HG02884 (cell line): ENCODE data around the gene KCNC2.
A peak's percentile ranks its signal among the peaks of the same experiment; 100 is the strongest.
"Not testable (repeated sequence)": the region's sequence is repeated elsewhere in the genome, so short reads cannot be mapped to it uniquely, and the experiment has no call there.

ENCODE experiments used
- ATAC-seq: cut with Tn5 transposase; IDR thresholded peaks from one replicate; pipeline ENCODE4 v1.9.1; 2021; ENCODE audit warnings: mild to moderate bottlenecking, moderate library complexity; ENCODE audit not compliant: unreplicated experiment

KCNC2 gene

GRCh38 chr12:75209812-75210138 lies at the start of gene KCNC2:
Gene KCNC2, minus strand, starts transcription at chr12:75209839.
- ATAC-seq: no peak

- ATAC-seq: no peak
Measured at GRCh38 chr12:75259143-75259542, 49.5 kb upstream of the KCNC2 start.

GRCh38 chr12:75257510-75257909 lies 47.9 kb upstream of the KCNC2 start:
- ATAC-seq: no peak

GRCh38 chr12:75245108-75245507 lies 35.5 kb upstream of the KCNC2 start:
- ATAC-seq: no peak

GRCh38 chr12:75239987-75240386 lies 30.3 kb upstream of the KCNC2 start:
- ATAC-seq: peak; percentile 84

DNA sequence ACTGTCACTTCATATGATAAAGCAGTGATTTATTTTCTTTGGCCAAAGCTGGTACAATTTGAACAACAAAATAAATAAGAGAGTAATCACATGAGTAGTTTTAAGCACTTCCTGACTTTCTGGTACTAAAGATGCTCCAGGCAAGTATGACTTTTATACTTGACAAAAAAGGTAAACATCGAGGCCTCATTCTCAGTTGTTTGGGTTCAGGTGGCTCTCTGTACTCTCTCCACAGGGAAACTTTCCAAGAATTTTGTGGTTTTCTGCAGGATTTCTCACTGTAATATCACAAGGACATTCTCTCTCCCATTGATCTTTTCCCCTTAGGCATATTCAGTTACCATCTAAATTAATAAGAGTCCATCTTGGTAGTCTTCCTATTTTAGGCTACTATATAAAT lies 26.6 kb upstream of the KCNC2 start:
- no peak for ATAC-seq

- no peak for ATAC-seq
Measured at GRCh38 chr12:75227132-75227531, 17.5 kb upstream of the KCNC2 start.

DNA sequence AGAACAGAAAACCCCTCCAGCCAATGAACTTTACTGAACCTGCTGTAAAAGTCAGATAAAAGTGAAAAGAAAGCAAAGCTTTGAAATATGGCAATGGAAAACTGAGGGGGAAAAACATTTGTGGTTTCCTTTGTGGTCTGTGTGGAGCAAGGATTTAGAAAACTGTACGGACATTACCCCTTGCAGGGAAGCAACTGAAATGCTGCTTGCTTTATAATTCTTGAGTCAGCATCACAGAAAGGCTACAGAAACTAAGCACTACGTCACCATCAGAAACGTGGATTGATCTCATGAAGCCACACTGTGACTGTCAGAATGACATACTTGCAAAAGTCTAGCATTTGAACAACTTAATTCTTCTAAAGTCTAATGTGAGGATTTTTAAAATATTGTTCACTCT lies 2.4 kb upstream of the KCNC2 start:
- no peak for ATAC-seq

DNA sequence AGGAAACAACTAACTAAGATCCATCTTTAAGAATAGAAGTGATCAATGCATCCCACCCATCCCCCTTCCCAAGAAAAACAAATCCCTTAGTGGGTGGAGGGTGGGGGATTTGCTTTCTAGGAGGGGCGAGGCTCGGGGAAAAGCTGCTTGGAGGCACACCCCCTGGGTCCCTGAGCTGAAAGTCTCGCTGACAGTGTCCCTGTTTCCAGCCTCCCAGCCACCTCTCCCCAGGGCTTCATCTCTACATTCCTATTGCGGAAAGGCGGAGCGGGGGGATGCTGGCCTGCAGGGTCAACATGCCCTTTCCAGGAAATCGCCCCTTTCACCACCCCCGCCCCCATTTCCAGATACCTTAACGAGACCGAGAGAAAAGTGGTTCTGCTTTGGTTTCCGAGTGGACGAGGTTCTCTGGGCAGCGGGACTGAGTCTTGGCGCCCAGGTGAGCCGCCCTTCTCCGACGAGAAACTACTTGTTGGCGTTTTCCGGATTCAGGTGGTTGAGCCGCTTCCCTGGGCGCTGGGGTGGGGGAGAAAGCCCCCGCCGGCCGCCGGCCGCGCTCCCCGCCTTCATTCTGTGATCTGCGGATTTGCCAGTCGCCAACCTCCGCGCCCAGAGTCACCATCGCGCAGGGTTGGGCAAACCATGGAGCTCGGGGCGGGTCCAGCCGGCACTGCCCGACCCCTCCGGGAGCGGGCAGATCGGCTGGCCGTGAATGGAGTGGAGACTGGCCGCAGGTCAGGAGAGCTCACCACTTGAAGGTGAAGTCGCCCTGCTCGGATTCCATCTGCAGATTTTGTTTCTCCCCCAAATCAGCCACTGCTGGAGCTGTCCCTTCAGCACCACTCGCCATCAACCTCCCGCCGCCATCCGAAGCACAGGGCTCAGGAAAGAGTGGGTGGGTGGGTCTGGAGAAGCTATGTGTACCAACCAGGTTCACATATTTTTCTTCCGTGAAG lies 505 bp downstream of the KCNC2 start:
- ATAC-seq: no peak

- ATAC-seq: no peak
Measured at GRCh38 chr12:75207338-75208083, 2.1 kb downstream of the KCNC2 start.

GRCh38 chr12:75205558-75205957 lies 4.1 kb downstream of the KCNC2 start:
- ATAC-seq: no peak

DNA sequence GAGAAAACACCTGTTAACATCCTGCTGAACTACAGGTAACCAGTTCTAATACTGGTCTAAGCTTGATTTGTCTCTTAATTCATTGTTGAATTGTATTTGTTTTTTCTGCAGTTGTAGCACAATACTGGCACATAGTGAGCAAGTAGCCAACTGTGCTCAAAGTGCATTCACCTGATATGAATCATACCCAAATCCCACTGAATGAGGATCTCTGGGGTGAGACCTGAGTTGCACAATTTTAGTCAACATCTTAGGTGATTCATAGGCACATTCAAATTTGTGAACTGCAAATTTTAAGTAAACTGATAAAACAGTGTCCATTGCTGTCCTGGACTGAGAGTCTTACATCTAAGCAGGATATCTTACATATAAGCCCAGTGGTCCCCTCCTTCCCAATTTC lies 12.8 kb downstream of the KCNC2 start:
- no peak for ATAC-seq

GRCh38 chr12:75196408-75196807 lies 13.2 kb downstream of the KCNC2 start:
- ATAC-seq: no peak

GRCh38 chr12:75194250-75194649 lies 15.4 kb downstream of the KCNC2 start:
- ATAC-seq: no peak

- ATAC-seq: no peak
Measured at GRCh38 chr12:75192196-75192595, 17.4 kb downstream of the KCNC2 start.

DNA sequence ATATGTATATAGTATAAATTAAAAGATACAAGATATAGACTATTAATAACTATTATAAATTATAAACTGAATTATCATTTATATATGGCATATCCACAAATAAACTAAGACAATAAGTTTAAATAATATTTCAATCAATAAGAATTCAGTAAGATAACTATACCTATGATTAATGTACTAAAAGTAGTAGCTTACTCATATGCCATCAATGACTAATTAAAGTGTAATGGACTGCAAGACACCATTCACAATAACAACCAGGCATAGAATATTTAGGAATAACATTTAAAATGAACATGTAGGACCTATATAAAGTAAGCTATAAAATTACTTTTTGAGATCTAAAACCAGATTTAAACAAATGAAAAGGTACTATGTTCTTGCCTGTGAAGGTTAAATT lies 18.8 kb downstream of the KCNC2 start:
- no peak for ATAC-seq

DNA sequence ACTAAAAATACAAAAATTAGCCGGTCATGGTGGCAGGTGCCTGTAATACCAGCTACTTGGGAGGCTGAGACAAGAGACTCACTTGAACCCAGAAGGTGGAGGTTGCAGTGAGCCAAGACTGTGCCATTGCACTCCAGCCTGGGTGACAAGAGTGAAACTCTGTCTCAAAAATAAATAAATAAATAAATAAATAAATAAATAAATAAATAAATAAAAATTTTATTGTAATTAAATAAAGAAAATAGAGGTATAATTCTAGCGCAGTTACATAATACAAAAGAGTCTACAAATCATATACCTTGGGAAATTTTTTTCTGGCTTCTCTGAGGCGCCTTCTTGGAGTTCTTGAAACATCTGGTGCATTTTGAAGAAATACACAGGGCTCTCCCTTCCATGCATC lies 23.8 kb downstream of the KCNC2 start:
- ATAC-seq: not testable (repeated sequence)

DNA sequence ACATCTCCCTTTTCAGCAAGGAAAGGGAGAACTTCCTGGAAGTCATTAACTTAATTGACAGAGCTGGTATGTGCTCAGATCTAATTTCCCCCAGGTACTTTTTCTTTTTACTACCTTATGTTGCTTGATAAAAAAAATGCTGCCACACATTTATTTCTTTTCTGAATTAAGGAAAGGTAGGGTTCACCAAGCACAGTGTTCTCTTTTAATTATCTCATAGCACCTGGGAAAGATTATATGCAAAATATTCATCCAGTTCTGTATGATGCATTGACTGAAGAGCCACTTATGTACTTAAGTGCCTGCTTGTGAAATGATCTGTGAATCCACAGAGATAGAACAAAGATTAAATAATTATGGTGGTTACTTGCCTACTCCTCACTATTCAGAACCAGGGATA lies 25.1 kb downstream of the KCNC2 start:
- ATAC-seq: no peak

DNA sequence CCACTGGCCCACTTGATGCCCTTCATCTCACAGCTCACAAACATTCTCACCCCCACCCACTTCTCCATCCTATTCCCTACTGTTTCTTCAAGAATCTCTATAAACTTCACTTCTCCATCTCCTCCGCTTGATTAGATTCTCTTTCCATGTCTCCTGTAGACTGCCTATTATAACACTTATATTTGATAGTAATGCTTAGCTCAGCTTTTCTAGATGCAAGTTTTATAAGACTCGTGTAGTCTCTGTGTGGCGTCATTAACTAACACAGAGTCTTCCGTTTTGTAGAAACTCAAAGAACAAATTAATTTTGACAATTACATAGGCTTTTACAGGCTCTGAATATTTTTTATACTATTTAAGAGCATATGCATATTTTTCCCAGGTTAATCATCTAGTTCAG lies 25.7 kb downstream of the KCNC2 start:
- ATAC-seq: no peak

DNA sequence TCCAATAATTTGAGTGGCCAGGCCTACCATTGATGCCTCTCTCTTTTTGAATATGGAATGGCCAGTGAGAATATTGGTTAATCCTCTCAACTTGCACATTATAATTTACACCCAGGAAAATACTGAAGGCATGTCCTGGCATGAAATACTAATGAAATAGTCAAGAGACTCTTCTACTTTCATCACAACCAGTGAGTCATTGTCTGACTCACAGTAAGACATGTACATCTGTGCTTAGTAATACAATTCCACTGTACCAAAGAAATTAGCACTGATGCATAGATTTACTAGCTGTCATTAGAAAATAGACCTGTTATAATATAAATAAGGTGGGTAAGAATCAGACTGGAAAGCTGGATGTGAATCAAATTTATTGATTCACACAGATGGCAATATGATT lies 31.6 kb downstream of the KCNC2 start:
- no peak for ATAC-seq

DNA sequence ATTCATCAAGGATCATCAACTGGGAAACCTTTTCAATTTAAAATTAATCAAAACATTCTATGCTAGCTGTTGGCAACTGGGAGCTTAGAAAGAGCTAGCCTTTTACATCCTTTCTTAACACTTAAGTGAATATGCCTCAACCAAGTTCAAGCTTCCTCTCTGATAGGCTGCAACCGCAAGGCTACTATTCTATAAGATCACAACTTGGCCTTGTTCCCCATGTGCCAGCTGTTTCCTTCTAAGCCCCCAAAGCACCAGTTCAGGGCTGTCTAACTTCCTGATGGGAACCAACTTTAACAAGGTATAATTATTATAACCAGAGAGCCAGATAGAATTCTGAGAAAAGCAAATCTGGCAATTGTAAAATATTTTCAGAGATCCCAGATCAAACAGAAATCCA lies 37.0 kb downstream of the KCNC2 start:
- ATAC-seq: no peak

DNA sequence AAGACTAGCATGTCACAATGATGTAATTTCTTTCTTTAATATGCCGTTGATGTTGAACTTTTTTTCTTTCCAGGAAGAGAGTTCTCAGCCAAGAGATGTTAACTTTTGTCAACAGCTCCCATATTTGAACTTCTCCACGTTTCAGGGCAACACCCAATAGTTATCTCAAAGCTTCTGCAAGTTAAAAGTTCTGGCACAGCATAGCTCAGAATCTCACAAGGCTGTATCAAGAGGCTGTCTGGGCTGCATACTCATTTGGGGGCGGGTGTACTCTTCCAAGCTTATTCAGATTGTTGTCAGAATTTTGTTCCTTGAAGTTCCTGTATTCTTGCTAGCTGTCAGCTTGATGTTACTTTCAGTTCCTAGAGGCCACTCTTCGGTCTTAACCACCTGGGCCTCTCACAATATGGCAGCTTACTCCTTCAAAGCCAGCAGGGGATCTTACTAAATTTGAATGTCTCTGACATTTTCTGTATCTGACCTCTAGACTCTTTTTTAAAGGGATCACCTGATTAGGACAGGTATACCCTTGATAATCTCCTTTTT lies 38.9 kb downstream of the KCNC2 start:
- no peak for ATAC-seq
